NK-92 treated with Interleukin-12 subunit alpha and Interleukin-12 subunit beta, amount 100 ng/mL, for 24 hours (cell line): ENCODE results near the gene AMOTL1.
"Not testable (repeated sequence)": the region's sequence is repeated elsewhere in the genome, so short reads cannot be mapped to it uniquely, and the experiment has no call there.

ENCODE experiments used
- DNase-seq: peaks from one replicate; lab custom pipeline; 2025; lab: John Stamatoyannopoulos, UW

Gene AMOTL1

DNA sequence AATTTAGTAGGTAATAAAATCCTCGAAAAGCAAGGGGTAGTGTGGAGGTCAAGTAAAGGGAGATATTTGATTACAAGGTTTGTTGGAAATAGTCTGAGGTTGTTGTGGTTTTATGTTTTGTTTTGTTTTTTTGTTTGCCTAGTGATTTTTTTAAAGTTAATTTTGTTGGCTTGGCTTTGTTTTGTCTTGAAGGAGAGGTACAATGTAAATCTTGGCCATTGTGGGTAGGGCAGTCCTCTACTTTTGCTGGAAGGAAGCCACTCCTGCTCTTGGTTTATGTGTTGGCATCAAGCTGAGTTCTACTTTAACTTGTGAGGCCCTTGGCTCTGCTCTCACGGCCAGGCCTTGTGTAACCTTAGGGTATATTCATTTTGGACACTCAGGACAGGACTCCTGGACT is 3.2 kb downstream of the AMOTL1 start:
- no peak for DNase-seq

DNA sequence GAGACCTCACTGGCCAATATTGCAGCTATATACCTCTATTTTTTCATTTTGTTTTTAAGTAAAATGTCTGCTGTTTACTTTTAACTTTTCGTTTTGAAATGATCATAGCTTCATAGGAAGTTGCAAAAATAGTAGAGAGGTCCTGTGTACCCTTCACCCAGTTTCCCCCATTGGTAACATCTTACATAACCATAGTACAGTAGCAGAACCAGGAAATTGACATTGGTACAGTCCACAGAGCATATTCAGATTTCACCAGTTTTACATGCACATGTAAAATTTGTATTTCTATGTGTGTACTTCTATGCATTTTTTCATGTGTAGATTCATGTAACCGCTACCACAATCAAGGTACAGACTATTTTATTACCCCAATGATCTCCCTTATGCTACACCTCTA is 3.8 kb downstream of the AMOTL1 start:
- DNase-seq, result no peak

- no peak for DNase-seq
Measured at GRCh38 chr11:94773842-94774241, 5.7 kb downstream of the AMOTL1 start.

GRCh38 chr11:94774345-94774744 is 6.2 kb downstream of the AMOTL1 start:
- DNase-seq, result no peak

- DNase-seq, result no peak
Measured at GRCh38 chr11:94775567-94776327, 7.6 kb downstream of the AMOTL1 start.

DNA sequence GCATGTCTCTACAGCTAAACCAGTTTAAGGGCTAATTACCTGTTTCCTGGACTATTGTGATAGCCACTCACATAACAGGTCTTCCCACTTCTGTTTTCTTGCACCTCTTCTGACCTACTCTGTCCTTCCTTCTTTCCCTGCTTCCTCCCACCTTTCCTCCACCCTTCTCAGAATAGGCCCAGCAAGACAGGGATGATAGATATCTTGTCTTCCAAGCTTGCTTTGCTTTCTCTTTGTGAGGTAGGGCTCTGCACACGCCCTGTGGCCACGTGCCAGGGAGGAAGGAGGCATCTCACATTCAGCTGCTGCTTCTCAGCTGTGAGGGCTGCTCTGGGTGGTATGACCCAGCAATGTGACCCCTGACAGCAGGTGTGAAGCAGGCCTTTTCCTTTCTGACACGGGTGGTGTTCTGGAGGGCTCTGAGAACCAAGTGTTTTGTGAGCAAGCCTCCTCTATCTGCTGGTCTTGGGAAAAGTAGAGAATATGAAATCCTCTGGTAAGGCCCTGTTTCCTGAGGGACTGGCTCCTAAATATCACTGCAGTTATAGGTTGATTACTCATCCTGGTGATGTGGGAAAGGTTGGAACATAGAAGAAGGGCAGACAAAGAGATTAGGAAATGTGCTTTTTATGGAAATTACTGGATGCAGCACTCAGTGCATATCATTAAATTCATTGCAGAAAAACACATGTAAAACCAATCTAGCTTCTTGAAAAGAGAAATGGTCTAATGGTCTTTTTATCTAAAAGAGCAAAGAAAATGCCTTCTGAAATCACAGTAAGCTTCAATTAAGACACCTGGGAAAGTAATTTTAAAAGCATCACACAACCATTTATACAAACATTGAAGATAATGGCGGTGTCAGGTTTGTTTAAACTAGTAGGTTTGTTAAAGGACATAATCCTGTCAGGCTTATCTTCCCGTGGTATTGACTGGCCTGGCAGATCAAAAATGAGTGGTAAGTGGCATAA is 8.5 kb downstream of the AMOTL1 start:
- no peak for DNase-seq

GRCh38 chr11:94780432-94780831 is 12.3 kb downstream of the AMOTL1 start:
- DNase-seq, result no peak

DNA sequence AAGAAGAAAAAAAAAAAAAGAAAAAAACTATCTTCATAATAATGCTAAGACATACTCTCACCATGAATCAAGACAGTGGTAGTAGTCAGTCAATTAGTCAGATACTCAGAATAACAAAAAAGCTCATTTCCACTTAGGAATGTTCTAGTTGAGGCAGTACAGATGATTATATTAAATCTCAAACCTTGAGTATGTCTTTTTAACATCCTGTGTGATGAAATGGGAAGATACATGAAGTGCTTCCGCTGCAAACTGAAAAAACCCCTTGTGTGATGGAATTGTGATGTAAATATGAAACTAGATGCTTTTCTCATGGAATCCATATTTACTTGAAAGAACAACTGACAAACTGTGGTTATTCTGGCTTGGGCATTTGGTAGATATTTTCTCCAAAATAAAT is 13.7 kb downstream of the AMOTL1 start:
- no peak for DNase-seq

DNA sequence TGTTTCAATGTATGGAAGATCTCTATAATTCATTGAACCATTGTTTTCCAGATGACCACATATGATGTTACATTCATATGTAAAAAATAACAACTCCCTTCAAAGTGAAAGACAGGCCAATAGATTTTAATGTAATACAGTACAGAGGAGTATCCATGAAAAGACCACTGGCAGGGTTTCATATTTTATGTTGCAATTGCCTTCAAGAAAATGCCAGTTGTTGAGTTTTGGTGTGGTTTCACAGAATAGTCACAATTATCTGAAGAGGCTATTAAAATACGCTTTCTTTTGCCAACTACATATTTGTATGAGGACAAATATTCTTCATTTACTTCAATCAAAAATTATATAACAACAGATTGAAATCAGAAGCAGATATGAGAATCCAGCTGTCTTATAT is 14.3 kb downstream of the AMOTL1 start:
- no peak for DNase-seq

DNA sequence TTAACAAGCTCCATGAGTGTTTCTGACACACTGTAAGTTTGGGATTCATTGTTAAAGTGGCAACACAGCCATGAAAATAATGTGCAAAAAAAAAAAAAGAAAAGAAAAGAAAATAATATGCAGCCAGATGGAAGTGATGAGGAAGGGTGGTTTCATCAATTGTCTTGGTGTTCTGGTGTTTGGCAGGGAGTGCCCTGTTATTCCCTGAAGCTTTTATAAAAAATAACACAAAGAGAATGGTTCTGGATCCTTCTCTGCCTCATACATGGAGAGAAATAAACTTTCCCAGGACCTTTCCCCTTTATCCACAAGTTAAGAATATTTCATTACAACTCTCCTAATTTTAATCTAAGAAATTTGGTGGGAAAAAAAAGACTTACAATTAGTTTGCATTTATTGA is 16.7 kb downstream of the AMOTL1 start:
- no peak for DNase-seq

- DNase-seq, result no peak
Measured at GRCh38 chr11:94785509-94785908, 17.4 kb downstream of the AMOTL1 start.

DNA sequence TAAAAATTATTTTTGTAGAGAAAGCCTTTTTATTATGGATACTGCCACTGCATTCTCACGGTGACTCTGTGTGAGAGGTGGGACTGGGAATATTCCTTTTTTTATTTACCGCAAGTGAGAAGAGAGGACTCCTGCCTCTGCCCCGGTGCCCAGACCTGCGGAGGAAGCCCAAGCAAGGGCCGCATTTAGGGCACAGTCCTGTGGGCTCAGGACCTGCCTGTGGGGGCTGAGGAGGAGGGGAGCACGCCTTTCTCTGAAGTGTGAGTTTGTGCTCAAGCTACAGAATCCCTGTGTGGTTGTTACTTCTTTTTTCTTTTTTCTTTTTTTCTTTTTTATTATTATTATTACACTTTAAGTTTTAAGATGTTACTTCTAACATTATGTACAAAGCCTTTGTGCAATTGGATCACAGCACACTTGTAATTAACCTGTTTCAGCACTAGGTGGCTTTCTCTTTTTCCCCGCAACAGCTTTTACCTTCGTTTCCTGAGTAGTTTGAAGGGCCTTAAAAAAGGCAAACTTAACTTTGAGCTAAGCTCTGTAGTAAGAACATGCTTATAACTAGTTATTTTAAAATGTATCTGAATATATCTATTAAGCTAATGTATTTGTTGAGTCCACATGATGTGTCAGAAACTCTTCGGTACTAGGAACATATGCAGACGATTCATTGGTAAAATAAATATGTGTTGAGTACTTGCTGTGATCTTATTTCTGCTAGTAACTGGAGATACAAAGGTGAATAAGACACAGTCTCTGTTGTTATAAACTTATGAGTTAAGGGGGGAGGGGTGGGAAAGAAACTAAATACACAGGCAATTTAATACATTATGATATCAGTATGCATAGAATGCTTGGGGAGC is 18.3 kb downstream of the AMOTL1 start:
- DNase-seq, result no peak

DNA sequence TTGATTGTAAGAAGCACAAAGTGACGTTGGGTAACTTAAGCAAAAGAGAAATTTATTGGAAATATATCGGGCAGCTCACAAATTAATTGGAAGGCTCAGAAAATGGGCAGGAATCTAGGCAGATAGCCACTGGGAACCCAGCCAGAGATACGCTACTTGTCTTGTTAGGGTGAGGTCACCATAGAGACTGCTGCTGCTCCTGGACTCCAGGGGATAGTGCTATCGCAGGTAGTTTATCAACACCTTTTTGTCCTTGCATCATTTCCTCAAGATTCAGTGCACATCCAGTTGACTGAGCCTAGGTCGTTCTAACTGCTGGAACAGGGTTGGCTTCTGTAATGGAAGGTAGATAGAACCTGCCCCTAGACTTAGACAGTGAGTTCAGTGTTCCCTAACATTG is 19.6 kb downstream of the AMOTL1 start:
- DNase-seq, result no peak

GRCh38 chr11:94788396-94788795 is 20.2 kb downstream of the AMOTL1 start:
- DNase-seq, result no peak

DNA sequence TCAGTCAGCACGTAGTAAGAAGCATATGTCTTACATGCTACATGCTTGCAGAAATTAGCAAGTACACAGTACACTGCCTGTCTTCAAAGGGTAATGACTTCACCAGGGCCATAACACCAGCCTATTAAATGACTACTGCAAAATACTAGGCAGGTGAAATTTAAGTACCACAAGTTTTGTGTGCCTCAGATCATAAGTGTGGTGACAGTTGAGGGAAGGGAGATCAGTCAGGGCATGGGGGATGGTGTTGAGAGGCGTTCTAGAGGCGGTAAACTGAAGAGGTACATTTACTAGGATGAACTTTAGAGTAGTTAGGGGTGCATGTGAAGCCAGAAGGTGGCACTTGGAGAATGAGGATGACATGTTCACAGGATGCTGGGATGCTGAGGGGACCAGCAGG is 22.0 kb downstream of the AMOTL1 start:
- no peak for DNase-seq

DNA sequence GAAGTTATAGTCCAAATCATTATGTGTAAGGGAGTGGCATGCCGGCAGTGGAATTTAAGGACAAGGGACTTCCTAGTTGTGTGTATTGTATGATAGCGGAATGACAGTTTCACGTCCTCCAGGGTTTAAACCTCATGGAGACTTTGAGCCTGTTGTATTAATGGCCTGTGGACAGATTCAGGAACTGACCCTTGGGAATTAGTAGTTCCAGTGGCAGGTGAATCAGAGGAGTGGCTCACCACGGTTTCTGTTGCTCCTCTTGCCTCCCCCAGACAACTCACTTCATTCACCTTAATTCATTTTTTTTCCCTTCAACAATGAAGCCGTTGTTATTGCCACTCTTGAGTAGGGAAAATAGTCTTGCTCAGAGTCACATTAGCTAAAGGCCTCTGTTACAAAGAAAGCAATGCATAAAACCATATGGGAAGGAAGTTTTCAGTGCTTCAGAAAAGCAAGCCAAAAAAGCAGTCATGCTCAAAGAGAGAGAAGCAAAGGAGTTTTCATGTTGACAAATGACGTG is 22.6 kb downstream of the AMOTL1 start:
- DNase-seq, result no peak

- no peak for DNase-seq
Measured at GRCh38 chr11:94791216-94791889, 23.2 kb downstream of the AMOTL1 start.

GRCh38 chr11:94791942-94792341 is 23.8 kb downstream of the AMOTL1 start:
- not testable (repeated sequence) for DNase-seq

DNA sequence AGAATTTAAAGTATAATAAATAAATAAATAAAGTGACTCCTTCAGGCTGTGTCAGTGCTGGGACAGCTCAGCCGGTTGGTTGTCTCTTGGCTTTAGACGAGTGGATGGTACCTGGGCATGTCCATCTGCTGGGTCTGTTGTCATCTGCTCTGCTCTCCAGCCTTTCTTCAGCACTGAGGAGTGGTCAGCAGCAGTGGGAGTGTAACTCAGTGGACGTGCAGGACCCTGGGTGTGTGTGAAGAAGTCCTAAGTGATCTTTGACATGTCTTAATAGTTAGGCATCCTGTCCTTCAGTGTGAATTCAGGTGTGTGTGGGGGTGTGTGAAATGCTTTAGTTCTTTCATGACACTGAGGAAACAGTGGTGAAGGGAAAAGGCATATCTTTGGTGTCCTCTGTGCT is 24.3 kb downstream of the AMOTL1 start:
- DNase-seq, result no peak

DNA sequence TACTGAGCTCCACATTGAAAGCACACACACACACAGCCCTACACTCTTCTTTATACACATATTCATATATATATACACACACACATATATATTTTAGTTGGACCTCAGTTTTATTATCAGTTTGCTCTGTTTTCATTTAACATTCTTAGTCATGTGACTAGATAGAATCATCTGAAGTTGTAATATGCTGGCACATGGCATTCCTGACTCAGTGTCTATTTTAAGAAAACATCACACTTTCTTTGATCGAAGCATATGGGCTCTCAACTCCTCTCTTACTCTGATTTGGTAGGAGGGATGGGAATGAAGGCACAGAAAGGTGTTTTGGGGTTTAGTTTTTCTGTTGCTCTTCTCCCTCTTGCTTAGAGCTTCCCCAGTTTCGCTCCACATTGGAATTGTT is 24.8 kb downstream of the AMOTL1 start:
- DNase-seq, result no peak

- no peak for DNase-seq
Measured at GRCh38 chr11:94793822-94794221, 25.7 kb downstream of the AMOTL1 start.
